EH (cell line): ENCODE data around the gene ISLR.

Experiments
- DNase-seq: peaks from one replicate; pipeline ENCODE4 v3.0.0-alpha.2; 2015; ENCODE audit warnings: low read depth

Gene ISLR, protein sequence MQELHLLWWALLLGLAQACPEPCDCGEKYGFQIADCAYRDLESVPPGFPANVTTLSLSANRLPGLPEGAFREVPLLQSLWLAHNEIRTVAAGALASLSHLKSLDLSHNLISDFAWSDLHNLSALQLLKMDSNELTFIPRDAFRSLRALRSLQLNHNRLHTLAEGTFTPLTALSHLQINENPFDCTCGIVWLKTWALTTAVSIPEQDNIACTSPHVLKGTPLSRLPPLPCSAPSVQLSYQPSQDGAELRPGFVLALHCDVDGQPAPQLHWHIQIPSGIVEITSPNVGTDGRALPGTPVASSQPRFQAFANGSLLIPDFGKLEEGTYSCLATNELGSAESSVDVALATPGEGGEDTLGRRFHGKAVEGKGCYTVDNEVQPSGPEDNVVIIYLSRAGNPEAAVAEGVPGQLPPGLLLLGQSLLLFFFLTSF

DNA sequence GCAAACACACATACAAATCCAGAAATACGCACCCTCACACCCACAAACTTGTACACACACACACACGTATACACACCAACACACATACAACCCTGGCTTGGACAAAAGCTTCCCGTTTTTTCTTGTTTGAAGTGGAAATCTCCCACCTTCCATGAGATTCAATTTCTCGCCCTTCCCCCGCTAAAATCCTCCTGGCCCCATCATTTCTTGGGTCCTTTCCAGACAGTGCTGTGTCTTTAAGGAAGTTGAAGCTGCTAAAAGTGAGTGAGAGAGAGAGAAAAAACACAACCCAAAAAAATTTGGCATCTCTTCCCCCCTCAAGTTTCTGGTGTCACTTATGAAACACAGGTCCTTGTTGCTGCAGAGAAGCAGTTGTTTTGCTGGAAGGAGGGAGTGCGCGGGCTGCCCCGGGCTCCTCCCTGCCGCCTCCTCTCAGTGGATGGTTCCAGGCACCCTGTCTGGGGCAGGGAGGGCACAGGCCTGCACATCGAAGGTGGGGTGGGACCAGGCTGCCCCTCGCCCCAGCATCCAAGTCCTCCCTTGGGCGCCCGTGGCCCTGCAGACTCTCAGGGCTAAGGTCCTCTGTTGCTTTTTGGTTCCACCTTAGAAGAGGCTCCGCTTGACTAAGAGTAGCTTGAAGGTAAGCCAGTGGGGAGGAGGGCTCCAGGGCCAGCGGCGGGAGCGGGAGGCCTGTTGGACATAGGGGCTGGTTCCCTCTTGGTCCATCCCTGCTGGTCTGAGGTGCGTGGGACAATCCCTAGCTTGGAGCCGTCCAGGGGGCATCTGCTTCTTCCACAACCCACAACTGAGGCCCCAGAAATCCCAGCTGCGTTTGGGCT lies at the start of gene ISLR:
ISLR (plus strand) TSS at position 331 of the 839 bp plus-strand sequence. CDS start 1,149 bp downstream, outside the sequence.
- peak; percentile 63 for DNase-seq

DNA sequence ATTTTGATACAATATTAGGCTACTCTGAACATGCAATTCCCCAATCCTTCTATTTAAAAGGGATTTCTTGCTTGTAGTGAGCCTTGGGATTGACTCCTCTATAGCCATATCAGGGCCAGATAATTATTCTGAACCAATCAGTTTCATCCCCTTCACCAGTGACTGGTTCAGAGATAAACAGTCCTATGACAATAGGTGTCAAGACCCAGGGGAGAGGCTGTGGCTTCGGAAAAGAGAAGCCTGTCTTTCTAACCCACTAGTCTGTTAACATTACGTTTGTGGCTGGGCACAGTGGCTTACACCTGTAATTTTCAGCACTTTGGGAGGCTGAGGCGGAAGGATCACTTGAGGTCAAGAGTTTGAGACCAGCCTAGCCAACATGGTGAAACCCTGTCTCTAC lies 49.3 kb upstream of the ISLR start:
- DNase-seq = no peak

DNA sequence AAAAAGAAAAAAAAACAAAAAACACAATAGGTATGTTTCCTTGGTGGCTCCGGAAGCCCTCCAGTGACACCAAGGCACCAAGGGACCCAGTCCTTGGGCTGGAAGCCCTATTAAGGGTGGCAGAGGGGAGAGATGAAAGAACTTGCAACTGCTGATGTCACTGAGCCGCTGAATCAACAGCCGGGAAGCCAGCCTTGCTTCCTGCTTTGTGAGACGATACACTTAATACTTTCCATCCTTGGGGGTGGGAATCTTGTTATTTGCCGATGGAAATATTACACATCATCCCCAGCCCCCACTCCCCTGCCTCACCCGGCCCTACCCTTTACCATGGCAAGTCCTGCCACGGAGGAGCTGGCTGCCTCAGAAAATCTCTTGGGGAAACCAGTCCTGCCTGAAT lies 48.8 kb upstream of the ISLR start:
- no peak for DNase-seq

DNA sequence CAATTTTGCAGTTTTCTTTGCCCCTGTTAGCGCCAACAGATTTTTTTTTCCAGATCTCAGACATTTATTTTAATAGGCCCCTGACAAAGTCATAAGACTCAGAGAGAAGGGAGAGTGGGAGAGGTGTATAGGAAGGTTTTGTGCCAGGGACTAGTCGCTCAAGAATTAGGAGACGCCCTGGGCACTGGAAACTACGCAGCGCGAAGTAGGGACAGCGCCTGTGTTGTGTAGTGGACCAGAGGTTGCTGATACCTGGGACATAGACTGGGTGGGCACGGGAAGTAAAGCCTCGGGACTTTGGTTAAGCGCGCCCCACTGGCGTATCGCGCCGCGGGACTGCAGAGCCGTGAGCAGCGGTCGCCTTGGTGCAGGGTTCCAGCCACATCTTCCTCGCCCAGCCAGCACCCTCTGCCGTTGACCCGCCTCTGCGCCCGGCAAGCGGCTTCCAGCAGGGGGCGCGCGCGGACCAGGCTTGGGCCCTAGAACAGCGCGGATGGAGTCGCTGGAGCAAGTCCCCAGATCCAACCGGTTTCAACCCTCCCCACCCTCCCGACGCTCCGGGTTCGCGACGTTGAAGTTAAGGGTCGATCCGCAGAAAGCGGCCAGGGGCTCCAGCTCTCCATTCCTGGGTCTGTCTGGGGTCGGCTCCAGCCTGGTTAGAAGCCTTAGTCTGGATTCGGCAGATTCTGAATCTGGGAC lies 46.1 kb upstream of the ISLR start:
- peak; percentile 82 for DNase-seq

DNA sequence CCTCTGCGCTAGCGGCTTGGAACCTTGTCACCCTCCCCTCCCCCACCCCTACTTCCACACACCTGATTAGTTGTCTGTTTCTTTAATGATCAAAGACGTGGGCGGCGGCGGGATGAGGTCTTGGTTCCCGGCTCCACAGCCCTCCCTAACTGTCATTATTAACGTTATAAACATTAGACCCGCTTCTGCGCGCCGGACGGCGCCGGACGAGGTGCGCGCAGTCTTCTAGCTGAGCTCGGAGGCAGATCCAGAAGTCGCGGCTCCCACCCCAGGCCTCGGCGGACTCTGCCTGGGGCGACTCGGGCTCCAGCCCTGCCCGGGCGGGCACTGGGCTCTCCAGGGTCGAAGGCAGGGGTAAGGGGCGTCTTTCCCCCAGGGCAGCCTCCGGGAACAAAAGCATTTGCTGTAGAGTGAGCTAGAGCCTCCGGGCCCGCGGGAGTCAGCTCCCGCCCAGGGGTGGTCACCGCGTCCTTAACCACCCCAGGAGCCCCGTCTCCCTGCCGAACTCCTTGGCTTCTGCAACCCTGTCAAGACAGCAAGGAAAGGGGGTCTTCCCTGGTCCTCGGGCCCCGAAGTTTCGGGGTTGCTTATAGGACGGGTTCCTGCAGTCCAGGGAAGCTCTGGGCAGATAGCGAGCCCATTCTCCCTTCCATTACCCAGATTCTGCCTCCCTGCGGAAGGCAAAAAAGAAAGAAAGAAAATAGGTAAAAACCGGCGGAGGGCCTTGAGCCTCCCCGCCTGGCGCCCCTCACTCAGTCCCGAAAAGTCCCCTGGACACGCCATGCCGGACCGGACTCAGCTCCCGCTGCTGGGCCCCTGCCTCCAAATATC lies 45.3 kb upstream of the ISLR start:
- DNase-seq = no peak

DNA sequence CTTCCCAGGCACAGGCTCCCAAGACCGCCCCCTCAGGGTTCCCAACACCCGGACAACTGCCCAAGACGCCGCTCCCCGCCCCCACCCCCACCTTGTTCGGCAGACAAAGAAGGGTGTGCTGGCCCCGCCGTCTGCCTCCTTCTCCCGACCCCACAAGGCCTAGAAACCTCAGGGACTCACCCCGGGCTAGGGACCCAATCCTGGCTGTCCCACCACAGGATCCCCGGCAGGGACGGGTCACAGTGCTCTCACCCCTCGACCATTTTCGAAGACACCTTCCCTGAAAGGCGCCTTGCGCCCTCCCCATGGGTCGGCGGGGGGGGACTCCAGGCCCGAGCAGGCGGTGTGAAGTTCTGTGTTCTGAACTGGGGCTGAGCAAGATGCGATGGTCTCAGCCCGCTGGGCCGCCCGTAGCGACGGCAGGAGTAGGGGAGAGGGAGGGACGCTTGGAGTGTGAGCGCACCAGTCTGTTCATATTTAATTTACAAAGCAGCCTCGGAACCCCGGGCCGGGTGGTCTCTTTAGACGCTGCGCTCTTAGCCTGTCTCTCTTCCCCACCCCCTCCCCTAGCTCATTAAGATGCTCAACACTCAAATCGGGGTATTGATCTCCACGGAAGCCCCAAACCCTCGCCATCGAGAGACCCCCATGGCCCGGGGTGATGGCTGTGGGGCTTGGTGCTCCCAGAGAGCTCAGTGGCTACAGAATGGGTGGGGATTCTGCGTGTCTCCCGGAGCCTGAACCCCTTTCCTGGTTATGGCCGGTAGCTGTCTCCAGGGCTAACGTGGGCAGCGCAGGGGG lies 44.5 kb upstream of the ISLR start:
- no peak for DNase-seq

DNA sequence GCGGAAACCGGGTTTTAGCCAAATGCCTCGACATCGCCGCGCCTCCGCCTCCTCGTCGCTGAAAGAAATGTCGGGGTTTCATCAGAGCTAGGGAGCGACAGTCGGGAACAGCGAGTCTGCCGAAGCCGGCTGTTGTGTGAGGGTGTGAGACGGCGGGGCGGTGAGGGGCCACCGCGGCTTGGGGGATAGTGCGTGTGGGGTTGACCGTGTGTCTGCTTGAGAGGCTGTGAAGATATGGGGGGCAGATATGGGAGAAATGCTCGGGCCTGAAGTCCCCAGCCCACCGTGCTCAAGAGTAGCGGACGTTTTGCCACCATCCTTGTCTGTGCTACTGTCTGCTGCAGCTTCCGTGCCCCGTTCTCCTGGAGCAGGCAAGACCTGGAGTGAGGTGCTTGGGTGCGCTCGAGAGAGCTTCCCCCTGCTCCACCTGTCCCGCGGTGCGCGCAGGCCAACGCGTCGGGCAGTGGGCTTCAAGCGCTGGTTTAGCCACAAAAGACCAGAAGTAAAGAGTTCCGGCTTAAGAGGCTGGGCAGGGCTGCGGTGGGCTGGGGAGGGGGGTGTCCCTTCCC lies 43.8 kb upstream of the ISLR start:
- no peak for DNase-seq

DNA sequence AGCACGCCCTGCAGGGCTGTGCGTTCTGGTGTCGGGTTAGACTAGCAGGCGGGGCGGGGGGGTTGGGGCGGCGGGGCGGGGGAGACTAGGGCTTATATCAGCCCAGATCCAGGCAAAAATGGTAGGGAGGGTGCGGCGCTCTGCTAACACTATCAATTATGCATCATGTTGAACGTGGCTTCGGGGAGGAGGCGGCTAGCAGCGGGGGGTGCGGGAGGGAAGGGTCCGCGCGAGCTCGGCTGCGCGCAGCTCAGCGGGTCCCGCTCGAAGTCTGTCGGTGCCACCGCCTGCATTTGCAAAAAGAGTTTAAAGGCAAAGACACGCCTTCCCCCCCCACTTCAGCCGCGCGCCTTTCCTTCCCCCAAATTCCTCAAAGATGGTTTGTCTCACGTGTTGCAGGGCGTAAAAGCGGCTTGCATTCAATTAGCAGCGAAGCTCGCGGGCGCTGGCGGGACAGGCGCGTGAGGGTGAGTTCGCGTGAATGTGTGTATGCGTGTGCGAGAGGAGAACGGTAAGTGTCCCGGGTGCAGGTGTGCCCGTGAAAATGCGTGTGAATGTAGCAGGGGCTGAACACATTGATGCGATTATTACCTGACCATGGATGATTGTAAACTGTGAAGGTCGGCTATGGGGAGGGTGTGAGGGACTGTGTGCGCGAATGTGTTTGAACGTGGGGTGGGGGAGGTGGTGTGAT lies 43.2 kb upstream of the ISLR start, which contains the start of gene ISLR2:
ISLR2 (plus strand) TSS at position 432 of the 694 bp plus-strand sequence. CDS start 2,169 bp downstream, outside the sequence.
- DNase-seq = no peak

DNA sequence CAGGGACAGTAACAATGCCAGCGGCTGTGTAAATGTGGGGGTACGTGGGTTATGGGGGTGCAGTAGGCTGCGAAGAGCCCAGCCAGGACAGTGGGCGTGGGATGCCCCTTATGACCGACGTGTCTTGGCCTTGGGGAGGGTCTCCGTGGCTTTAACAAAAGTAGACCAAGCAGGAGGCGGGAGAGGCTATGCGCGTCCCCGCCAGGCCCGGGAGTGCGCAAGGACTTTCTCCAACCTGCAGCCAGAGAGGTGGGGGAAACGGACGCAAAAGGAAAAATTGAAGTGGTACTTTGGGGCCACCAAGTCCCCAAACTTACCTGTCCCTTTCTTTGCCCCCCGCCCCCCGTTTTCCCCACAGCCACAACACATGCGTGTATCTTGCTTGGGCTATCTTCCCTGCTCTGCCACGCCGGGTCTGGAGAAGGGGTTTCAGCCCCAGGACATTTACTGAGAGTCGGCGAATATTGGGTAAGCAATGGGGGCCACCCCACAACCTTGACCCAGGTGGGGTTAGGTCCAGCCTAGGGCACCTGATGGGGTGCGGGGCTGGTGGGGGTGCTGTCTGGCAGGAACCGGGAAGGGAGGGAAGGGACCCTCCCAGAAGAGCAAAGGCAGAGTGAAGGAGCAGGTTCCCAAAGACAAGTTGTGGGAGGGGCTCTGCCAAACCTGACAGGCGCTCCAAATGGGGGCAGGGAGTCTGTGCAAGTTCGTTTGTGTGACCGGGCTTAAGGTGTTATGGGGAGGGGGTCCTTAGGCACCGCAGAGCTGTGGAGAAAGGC lies 42.5 kb upstream of the ISLR start:
- no peak for DNase-seq

DNA sequence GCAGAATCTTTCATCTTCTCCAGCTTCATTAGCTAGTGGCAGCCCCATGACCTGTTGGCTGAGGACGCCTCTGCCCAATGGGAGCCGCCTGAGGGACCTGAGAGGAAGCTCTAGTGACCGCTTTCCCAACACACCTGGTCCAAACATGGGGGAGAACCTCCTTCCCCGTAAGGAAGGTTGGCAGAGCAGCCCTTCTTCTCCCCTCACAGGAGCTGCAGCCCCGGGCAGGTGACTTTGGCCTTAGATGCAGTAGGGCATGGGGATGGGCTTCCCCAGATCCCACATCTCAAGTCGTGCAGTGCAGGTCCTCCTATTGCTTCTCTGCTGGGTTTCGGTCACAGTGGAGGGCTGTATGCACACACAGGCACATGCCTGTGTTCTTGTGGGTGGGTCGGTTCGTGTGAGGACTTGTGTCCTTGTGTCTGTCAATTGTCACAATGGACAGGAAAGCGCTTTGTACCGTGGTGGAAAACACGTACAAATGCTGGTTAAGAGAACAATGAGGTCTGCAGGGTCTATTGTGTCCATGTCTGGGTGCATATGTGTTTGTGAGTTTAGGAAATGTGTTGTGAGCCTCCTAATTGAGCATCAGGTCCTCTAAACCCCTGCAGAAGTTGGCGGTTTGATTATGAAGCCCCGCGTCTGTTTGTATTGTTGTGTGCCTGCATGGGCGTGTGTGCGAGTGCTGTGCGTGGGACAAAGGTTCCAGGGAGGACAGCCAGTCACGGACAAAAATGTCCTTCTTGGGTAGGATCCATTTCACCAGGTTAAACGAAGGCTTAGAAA lies 41.7 kb upstream of the ISLR start:
- no peak for DNase-seq

DNA sequence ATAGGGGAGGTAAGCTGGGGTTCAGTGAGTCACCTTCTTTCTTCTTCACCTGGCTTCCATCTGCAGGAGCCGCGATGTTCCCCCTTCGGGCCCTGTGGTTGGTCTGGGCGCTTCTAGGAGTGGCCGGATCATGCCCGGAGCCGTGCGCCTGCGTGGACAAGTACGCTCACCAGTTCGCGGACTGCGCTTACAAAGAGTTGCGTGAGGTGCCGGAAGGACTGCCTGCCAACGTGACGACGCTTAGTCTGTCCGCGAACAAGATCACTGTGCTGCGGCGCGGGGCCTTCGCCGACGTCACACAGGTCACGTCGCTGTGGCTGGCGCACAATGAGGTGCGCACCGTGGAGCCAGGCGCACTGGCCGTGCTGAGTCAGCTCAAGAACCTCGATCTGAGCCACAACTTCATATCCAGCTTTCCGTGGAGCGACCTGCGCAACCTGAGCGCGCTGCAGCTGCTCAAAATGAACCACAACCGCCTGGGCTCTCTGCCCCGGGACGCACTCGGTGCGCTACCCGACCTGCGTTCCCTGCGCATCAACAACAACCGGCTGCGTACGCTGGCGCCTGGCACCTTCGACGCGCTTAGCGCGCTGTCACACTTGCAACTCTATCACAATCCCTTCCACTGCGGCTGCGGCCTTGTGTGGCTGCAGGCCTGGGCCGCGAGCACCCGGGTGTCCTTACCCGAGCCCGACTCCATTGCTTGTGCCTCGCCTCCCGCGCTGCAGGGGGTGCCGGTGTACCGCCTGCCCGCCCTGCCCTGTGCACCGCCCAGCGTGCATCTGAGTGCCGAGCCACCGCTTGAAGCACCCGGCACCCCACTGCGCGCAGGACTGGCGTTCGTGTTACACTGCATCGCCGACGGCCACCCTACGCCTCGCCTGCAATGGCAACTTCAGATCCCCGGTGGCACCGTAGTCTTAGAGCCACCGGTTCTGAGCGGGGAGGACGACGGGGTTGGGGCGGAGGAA lies 40.5 kb upstream of the ISLR start:
- no peak for DNase-seq

DNA sequence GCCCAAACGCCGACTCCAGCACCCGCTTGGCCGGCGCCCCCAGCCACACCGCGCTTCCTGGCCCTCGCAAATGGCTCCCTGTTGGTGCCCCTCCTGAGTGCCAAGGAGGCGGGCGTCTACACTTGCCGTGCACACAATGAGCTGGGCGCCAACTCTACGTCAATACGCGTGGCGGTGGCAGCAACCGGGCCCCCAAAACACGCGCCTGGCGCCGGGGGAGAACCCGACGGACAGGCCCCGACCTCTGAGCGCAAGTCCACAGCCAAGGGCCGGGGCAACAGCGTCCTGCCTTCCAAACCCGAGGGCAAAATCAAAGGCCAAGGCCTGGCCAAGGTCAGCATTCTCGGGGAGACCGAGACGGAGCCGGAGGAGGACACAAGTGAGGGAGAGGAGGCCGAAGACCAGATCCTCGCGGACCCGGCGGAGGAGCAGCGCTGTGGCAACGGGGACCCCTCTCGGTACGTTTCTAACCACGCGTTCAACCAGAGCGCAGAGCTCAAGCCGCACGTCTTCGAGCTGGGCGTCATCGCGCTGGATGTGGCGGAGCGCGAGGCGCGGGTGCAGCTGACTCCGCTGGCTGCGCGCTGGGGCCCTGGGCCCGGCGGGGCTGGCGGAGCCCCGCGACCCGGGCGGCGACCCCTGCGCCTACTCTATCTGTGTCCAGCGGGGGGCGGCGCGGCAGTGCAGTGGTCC lies 39.7 kb upstream of the ISLR start:
- no peak for DNase-seq

DNA sequence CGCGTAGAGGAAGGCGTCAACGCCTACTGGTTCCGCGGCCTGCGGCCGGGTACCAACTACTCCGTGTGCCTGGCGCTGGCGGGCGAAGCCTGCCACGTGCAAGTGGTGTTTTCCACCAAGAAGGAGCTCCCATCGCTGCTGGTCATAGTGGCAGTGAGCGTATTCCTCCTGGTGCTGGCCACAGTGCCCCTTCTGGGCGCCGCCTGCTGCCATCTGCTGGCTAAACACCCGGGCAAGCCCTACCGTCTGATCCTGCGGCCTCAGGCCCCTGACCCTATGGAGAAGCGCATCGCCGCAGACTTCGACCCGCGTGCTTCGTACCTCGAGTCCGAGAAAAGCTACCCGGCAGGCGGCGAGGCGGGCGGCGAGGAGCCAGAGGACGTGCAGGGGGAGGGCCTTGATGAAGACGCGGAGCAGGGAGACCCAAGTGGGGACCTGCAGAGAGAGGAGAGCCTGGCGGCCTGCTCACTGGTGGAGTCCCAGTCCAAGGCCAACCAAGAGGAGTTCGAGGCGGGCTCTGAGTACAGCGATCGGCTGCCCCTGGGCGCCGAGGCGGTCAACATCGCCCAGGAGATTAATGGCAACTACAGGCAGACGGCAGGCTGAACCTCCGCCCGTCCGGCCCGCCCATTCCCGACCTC lies 39.0 kb upstream of the ISLR start:
- peak; percentile 47 for DNase-seq

DNA sequence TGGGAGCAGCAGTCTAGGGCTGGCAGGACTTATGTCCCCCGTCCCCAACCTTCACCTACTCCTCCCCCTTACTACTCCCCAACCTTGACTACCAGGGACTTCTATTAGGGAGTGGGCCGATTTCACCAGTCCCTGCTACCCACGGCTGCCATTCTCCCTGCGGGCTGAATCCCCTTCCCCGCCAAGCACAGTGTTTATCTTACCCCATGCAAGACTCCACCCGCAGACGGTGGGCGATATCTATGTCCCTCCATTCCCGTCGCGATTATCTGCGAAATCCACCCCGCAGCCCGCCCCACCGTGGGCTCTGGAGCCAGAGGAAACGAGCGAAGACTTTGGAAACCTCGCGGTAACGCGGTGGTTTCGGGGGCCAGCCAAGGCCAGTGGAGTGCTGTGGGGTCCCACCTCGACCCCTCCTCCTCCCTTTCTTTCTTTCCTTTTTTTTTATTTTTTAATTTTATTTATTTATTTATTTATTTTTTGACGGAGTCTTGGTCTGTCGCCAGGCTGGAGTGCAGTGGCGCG lies 38.4 kb upstream of the ISLR start:
- no peak for DNase-seq

DNA sequence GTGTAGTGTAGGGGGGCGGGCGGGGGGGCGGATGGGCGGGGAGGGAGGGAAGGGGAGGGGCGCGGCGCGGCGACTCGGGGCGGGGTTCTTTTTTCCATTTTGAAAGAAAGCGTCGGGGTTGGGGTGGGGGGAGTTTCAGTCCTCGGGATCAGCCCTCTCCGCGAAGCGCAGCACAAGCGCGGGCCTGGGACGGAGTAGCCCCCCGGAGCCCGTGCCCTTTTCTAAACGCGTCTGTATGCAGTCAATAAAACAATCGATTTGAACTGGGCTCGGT lies 37.0 kb upstream of the ISLR start:
- DNase-seq = no peak
